D721Med (cell line): ENCODE results near the gene NFATC2.

ENCODE experiments used
- DNase-seq: peaks from one replicate; pipeline ENCODE4 v3.0.0; 2011; ENCODE audit warnings: low spot score; ENCODE audit not compliant: insufficient read length
- FAIRE-seq: peaks from 2 replicates; lab custom pipeline; 2011; peaks lifted over from hg19 to GRCh38; lab: Jason Lieb, UNC
- TF ChIP-seq, protein P1 (sequence below): IDR thresholded peaks from 2 replicates; pipeline ENCODE4 v1.5.1; 2012; ENCODE audit warnings: mild to moderate bottlenecking, control low read depth; ENCODE audit not compliant: insufficient read depth; ENCODE audit errors: missing control alignments

NFATC2 gene

DNA sequence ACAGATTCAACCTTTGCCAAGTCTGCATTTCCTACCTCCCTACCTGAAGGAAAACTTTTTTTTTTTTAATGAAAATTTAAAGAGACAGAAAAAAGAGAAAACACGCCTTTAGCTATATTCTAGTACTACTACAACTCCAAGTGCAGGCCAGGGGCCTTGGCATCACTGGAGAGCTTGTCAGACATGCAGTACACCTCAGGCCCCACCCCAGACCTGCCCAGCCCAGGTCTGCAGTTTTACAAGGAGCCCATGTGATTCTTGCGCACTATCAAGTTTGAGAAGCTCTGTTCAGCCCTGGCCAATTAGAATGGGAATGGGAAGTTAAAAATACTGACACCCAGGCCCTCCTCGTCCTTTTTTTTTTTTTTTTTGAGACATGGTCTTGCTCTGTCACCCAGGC lies 85.0 kb downstream of the NFATC2 start:
- DNase-seq (no peak), FAIRE-seq (no peak)
- TF ChIP-seq, protein P1, sequence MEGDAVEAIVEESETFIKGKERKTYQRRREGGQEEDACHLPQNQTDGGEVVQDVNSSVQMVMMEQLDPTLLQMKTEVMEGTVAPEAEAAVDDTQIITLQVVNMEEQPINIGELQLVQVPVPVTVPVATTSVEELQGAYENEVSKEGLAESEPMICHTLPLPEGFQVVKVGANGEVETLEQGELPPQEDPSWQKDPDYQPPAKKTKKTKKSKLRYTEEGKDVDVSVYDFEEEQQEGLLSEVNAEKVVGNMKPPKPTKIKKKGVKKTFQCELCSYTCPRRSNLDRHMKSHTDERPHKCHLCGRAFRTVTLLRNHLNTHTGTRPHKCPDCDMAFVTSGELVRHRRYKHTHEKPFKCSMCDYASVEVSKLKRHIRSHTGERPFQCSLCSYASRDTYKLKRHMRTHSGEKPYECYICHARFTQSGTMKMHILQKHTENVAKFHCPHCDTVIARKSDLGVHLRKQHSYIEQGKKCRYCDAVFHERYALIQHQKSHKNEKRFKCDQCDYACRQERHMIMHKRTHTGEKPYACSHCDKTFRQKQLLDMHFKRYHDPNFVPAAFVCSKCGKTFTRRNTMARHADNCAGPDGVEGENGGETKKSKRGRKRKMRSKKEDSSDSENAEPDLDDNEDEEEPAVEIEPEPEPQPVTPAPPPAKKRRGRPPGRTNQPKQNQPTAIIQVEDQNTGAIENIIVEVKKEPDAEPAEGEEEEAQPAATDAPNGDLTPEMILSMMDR, result no peak

DNA sequence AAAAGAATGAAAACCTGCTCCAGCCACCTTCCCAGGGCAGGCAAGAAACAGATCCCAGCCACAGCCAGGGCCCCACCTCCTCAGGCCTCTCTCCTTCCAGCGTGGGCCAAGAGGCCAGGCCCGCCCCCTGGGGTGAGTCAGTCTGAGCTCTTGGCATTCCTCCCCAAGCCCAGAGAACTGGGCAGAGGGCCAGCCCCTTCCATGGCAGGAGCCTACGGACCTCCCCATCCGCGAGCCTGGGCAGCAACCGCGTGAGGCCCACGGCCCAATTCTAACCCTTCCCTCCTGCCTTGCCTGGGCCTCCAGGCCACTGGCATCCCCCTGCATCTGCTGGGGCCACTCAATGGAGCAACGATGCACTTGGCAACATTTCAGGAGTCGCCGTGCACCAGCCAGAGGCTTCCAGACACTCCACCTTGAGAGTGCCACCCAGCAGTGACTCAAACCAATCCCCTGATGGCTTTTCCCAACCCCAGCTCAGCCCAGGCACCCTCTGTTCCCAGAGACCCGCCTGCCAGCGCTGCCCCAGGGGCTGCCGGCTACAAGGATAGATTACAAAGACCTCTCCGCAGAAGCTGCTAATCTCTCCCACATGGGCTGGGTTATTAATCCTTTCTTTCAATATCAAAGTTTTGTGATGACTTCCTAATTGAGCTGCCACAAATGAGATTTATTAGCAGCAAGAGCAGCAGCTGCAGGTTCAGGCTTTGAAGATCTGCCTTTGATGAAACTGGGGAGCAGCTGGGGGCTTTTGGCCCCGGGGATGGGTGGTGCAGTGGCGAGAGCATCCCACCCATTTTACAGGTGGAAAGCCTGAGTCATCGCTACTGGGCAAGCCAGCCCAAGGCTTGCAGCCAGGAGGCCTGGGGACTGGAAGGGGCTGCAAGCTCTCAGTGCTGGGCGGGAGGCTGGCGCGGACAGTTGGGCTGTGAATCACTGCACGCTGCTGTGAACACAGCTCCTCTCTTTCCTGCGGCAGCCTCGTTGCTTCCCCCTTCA lies 85.7 kb downstream of the NFATC2 start:
- TF ChIP-seq, protein P1, result no peak
- no peak for FAIRE-seq
- DNase-seq, result no peak

DNA sequence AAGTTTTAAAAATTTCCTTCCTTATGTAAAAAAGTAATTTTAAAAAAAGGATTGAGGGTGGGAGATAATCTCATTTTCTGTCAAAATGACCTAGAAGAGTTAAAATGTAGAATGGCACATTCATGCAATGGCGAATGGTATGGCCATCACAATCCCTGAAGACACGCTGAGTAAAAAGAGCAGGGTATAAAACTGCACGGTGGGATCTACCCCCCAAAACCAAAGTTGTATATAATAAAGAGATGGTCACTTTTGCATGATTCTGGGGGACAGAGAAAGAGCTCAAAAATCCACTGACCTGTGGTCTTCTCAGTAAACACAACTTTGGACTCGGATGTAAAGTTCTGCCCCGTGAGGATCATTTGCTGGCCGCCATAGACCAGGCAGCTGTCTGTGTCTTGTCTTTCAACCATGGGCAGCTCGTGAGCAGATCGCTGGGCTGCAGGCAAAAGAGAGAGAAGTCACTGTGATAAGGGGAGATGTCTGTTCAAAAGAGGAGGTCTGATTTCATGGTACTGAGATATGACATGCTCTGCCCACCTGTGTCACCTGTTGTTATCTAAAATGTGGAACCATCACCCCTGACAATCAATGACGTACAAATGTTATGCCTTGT lies 88.2 kb downstream of the NFATC2 start:
- TF ChIP-seq, protein P1, result no peak
- DNase-seq, result no peak
- FAIRE-seq, result no peak

DNA sequence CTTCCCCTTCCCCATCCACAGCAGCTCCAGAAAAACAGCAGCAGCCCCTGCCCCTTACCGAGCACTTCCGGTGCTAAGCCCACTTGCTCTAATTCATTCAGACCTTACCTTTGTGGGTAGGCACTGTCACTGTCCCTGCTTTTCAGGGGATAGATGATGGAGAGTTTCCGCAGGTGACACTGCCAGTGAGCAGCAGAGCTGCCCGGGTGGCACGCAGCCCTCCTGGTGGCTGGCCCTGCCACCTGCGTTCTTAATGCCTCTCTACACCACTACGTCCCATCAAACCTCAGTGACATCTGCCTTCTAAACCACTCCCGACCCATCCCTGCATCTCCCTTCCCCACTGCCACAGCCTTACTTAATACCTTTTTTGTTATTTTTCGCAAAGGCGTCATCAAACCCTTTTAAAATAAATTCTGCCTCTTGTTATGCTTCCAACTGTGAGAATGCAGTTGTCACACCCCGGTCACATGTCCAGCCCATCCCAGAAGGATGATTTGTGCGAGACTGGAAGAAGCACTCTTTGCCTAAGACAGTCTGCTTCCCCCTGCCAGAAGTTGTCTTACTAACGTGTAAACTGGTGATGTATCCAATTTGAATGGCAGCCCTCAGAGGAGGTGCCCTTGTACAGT lies 89.7 kb downstream of the NFATC2 start:
- TF ChIP-seq, protein P1, result no peak
- no peak for DNase-seq
- FAIRE-seq, result no peak

DNA sequence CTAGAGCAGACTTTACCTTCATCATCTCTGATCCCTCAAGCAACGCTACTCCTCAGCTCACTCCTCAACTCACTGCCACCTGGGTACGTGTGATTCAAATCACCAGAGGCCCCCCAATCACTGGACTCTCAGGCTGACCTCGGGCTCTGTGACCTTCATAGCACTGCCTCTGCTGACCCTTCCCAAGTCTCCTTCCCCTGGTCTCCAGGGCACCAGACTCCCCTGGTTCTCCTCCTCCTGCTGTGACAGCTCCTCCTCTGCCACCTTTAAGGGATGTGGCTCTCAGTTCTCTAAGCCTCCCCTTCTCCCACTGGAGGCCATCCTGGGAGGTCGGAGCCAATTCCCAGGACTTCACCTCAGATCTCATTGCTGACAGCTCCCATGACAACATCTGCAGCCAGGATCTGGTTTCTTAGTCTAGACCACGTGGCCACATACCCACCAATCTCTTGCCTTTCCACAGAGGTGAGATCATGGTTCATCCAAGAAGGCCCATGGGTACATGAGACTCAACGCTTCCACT lies 90.4 kb downstream of the NFATC2 start:
- TF ChIP-seq, protein P1, result no peak
- DNase-seq, result no peak
- FAIRE-seq, result no peak

DNA sequence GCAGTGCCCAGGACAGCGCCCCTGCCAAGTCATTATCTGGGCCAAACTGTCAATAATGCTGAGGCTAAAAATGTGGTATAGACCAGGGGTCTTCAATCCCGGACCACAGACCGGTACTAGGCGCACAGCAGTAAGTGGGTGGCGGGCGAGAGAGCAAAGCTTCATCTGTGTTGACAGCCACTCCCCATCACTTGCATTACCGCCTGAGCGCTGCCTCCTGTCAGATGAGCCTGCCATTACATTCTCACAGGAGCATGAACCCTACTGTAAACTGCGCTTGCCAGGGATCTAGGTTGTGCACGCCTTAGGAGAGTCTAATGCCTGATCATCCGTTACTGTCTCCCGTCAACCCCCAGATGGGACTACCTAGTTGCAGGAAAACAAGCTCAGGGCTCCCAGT lies 91.0 kb downstream of the NFATC2 start:
- TF ChIP-seq, protein P1, result no peak
- DNase-seq (no peak), FAIRE-seq (no peak)
